A172 (cell line): ENCODE results near the gene SLC5A10. TPM values are rescaled to one million over a fixed set of nuclear protein-coding genes. Genes with fewer than 3 reads are reported as not detected.
A peak's percentile ranks its signal among the peaks of the same experiment; 100 is the strongest.

Source experiments
- DNase-seq: peaks from one replicate; pipeline ENCODE4 v3.0.0-alpha.2; 2015; ENCODE audit warnings: low spot score
- total RNA-seq: library from RNA; depleted of rRNA; stranded (reverse); fragments of >200 nt; shearing (Covaris generic); gene quantifications from 2 replicates; pipeline ENCODE4 v1.2.3, GENCODE V29; 2014

SLC5A10 gene
- total RNA-seq, 1 experiment from 2014 or later = not detected

DNA sequence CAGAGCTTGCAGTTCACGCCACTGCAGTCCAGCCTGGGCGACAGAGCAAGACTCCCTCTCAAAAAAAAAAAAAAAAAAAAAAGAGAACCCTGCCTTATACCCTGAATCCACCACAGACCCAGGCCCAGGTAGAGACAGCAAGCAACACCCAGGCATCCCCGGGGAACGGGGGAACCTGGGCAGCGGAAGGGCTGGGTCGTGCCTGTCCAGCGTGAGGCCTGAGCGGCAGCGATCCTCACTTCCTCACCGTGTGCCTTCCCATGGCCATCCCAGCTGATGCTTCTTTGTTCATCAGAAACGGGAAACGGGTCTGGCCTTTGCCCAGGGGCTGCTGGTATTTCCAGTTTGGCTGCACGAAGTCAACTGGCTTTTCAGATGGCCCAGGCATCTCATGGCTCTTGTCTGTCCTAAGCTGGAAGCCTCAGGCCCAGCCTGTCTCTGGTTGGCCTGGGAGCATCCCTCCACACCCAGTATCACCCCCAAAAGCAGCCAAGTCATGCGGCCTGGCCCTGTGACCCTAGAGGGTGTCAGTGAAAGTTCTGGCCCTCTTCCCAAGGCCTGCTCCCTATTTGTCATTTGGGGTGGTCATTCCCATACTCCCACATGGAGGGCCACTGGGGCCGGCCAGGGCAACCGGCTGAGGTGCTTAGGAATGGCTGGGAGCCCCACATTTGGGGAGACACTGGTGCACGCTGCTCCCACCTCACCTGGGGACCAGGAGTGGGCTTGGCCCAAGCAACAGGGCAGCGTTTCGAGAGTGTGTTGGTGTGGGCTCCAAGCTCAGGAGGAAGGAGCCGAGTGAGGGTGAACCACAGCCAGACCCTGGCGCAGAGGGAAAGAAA lies 32.5 kb downstream of the SLC5A10 start:
- DNase-seq = no peak

DNA sequence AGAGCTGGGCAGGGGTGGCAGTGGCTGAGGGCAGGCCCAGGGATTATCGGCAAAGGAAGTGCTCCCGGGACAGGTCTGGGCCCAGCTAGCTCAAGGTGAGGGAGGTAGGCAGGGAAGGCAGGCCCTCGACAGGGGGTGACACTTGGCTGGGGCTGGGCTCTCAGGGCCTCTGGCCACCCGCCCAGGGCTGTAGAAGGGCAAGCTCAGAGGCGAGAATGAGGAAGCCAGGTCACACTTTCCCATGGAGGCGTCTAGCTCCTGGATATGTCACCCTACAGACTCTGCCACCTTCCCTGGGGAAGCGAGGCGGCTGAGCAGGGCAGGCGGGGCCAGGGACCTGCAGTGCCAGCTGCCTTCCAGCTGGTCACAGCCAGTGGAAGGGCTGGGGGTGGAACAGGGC lies 33.5 kb downstream of the SLC5A10 start:
- no peak for DNase-seq

- no peak for DNase-seq
Observed at GRCh38 chr17:18986541-18987229, 34.7 kb downstream of the SLC5A10 start.

DNA sequence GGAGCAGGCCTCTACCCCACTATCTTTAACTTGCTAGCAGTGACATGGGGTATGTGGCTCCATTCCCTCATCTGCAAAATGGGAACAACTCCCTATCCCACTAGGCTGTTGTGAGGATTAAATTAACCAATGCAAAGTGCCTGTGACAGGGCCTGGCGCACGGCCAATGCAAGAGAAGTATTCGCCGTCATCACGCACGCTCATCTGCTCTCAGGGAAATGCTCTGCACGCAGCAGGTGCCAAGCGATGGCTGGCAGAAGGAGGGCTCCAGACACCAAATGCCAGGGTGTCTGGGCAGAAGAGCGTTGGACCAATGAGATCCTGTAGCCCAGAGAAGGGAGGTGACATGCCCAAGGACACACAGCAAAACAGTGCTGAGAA lies 35.3 kb downstream of the SLC5A10 start:
- no peak for DNase-seq

GRCh38 chr17:18987862-18988545 lies 36.0 kb downstream of the SLC5A10 start:
- no peak for DNase-seq

- DNase-seq = peak; percentile 67
Observed at GRCh38 chr17:18988546-18989173, 36.7 kb downstream of the SLC5A10 start.

- DNase-seq = no peak
Observed at GRCh38 chr17:18990331-18990730, 38.4 kb downstream of the SLC5A10 start.

DNA sequence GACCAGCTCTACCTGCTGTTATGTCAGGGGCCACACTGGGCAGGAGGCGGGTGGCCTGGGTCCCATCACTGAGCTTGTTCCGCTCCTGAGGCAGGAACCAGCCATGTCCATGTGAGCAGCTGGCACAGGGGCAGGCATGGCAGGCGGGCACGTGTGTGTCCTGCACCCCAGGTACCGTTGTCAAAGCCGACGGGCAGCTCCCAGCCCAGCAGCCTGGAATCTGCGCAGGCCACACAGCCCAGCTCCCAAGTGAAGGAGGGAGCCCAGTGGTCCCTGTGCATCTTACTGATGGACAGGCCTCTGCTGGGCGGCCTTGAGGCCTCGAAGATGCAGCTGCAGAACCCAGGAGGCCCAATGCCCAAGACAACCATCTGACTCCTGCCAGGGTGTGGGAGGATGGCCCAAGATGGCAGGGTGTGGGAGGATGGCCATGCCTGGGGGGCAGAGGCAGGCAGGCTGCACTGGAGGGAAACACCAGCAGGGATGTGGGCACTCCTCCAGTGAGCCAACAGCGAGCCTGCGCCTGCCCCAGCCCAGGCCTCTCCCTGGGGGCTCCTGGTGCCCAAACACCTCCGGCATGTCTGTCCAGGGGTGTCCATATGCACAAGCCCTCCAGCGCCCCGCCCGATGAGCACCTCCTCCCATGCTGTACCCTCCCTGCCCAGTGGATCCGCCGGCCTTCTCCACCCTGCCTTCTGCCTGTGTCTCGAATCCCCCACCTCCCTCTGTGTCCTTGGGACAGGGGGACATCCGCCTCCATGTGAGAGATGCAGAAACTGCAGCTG lies 39.8 kb downstream of the SLC5A10 start:
- no peak for DNase-seq

DNA sequence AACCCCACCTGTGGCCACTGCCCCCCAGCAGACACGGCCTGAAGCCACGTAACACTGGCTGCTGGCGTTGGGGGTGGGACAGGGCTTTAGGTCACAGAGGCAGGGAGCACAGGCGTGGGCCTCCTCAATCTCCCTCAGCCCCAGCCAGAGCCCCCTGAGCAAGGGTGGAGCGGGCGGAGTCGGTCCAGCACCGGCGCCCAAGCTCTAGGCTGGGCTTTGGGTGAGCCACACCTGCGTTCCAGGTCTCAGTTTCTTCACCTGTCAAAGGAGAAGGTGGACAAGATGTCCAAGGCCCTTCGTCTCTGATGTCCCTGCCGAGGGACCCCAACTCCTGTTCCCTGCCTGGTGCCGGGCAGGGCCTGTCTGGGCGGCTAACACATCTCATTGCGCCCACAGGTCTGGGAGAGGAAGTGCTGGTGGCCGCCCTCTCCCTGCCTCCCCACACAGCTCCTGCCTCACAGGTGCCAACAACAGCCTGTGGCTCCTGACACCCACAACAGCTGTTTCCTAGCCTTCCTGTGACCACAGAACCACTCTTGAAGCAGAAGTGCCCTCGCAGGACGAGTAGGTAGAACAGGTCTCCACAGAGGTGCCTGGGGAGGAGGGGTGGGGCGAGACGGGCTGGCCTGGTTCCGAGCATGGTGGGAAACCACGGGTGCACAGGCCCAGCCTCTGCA lies 40.6 kb downstream of the SLC5A10 start:
- no peak for DNase-seq

- DNase-seq = no peak
Observed at GRCh38 chr17:18993905-18994526, 42.1 kb downstream of the SLC5A10 start.

DNA sequence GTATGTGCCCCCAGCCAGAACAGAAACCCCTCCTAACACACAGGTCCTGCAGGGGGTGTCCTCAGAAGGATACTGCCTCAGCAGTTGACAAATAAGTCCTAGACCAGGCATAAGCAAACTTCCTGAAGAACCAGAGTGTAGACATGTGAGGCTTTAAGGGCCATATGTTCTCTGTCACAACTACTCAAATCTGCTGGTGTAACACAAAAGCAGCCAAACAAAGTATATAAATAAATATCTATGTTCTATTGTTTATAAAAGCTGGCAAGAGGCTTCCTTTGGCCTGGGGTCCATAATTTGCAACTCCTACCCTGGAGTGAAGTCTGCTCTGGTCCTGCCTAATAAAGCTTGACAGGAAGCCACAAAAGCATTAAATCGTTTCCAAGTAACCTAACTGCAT lies 42.7 kb downstream of the SLC5A10 start:
- no peak for DNase-seq

DNA sequence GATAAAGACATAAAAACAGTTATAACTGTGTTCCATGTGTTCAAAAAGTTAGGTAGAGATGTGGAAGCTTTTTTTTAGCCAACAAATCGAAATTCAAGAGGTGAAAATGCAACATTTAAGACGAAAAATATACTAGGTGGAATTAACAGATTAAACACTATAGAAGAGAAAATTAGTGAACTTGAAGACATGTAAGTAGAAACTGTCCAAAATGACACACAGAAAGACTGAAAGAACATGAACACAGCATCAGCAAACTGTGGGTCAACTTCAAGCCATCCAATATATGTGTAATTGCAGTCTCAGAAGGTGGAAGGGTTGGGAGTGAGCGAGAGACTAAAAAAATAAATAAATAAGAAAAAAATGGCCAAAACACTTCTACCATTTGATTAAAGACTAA lies 43.3 kb downstream of the SLC5A10 start:
- no peak for DNase-seq

DNA sequence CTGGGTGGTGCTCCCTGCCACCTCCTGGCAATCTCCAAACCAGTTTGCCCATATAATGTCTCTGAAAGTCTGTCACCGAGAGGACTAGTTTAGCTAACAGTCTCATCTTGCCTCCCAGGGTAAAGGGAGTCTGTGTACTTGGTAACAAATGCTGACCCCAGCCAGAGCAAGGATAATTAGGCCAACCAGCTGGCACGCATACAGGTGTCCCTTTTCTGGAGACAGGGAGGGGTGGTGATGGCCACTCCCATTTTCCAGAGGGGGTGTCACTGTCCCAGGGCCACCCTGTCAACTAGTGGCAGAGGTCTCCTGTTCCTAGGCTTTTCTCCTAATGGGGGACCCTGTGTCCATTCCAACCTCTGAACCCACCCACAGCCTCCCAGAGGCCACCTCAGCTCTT lies 44.5 kb downstream of the SLC5A10 start:
- DNase-seq = no peak

GRCh38 chr17:18997650-18998196 lies 45.8 kb downstream of the SLC5A10 start:
- DNase-seq = no peak

- no peak for DNase-seq
Observed at GRCh38 chr17:18999394-18999793, 47.4 kb downstream of the SLC5A10 start.

DNA sequence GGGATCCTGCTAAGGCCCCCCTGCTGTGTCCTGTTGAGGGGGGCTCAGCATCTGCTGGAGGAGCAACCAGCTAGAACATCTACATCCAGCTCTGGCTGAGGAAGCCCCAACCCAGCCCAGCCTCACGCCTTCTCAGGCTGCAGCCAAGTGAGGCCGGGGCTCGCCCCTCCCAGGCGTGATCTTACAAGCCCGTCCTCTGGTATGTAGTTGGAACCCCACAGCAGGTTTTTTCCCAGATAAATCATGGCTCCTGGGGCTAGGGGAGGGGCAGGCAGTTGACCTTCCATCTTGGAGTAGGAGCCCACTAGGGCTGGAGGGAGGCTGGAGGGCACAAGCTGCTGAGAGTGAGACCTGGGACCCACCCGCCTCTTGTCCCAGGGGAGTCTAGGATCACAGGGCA lies 47.9 kb downstream of the SLC5A10 start:
- no peak for DNase-seq

DNA sequence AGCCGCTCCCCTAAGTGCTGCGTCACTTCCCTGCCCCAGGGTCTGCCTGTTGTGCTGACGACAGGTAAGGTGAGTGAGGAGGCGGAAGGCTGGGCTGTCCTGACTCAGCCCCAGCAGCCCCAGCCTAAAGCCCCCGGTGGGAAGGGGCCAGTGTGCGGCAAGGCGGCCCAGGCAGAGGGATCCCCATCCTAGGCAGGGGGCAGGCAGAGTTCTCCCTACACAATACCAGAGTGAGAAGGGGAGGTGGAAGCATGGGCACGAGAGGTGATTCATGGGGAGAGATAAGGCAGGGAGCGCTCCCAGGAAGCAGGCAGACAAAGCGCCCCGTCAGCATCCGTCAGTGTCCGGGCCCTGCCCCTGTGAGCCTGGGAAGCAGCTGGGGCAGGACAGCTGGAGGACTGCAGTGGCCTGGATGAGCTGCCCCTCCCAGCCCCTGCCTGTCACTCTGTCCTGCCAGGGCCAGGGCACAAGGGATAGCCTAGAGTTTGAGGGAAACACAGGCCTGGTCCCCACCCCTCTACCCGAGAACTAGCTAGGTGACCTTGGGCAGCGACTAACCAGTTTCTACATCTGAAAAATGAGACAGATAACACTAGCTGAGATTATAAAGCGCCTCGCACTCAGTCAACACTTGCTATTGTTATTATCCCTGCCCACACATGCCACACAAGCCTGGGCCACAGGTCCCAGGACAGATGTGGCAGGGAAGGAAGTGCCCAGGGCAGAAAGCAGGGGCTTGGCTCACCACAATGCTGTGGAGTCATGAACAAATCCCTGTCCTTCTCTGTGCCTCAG lies 48.8 kb downstream of the SLC5A10 start:
- peak; percentile 89 for DNase-seq

GRCh38 chr17:19001907-19002590 lies 50.1 kb downstream of the SLC5A10 start:
- peak; percentile 21 for DNase-seq
